ENCODE results near the gene HVCN1.

GRCh38 chr12:110720516-110720915 is 31.6 kb upstream of the HVCN1 start:
- TF ChIP-seq, protein P1, sequence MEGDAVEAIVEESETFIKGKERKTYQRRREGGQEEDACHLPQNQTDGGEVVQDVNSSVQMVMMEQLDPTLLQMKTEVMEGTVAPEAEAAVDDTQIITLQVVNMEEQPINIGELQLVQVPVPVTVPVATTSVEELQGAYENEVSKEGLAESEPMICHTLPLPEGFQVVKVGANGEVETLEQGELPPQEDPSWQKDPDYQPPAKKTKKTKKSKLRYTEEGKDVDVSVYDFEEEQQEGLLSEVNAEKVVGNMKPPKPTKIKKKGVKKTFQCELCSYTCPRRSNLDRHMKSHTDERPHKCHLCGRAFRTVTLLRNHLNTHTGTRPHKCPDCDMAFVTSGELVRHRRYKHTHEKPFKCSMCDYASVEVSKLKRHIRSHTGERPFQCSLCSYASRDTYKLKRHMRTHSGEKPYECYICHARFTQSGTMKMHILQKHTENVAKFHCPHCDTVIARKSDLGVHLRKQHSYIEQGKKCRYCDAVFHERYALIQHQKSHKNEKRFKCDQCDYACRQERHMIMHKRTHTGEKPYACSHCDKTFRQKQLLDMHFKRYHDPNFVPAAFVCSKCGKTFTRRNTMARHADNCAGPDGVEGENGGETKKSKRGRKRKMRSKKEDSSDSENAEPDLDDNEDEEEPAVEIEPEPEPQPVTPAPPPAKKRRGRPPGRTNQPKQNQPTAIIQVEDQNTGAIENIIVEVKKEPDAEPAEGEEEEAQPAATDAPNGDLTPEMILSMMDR (IDR thresholded peaks at IDR 0.05 in 8 of 11, conservative IDR thresholded peaks at IDR 0.05 in 3 of 11), result no peak
- no peak for TF ChIP-seq POLR2A (IDR thresholded peaks at IDR 0.05)
- TF ChIP-seq POLR2AphosphoS5 (IDR thresholded peaks at IDR 0.05), result no peak
